PC-9 (cell line): ENCODE results near the gene PTPRR. TPM values are rescaled to one million over a fixed set of nuclear protein-coding genes. Genes with fewer than 3 reads are reported as not detected.

Experiments used
- BruUV-seq: library from RNA; stranded (reverse); fragments of 400-500 nt; replicated peaks from 2 replicates; lab custom pipeline; 2021; lab: Mats Ljungman, UMichigan
- CTCF ChIA-PET: fragments of 300-600 bp; sonication (Branson Sonifier 250); formaldehyde crosslinking; loops from one replicate; lab custom pipeline; 2022; ENCODE audit warnings: antibody characterized with exemption; lab: Charles Lee
- POLR2A ChIA-PET: fragments of 300-600 bp; sonication (Branson Sonifier 250); formaldehyde crosslinking; loops from one replicate; lab custom pipeline; 2022; ENCODE audit warnings: antibody characterized with exemption; ENCODE audit not compliant: unreplicated experiment; lab: Charles Lee
- DNase-seq, 2 experiments: peaks; one replicate each; pipeline versions ENCODE4 v3.0.0 to v3.0.0-alpha.2; 2015 to 2022; ENCODE audit warnings: mixed read lengths in 1 of 2
- H2AFZ ChIP-seq: fragments of 200-600 bp; sonication (generic); 2 replicates; pipeline ENCODE4 v1.8.1; 2017; ENCODE audit warnings: antibody characterized with exemption
- H3F3A ChIP-seq: fragments of 200-600 bp; sonication (generic); 2 replicates; pipeline ENCODE4 v1.8.1; 2017; ENCODE audit warnings: antibody characterized with exemption, mild to moderate bottlenecking, low read depth; ENCODE audit not compliant: insufficient read depth
- H3K27ac ChIP-seq: fragments of 200-600 bp; sonication (generic); 2 replicates; pipeline ENCODE4 v1.6.1; 2016; ENCODE audit warnings: mixed run types
- H3K27me3 ChIP-seq: fragments of 200-600 bp; sonication (generic); 2 replicates; pipeline ENCODE4 v1.6.1; 2016; ENCODE audit warnings: low read depth, mixed run types; ENCODE audit not compliant: insufficient read depth
- H3K36me3 ChIP-seq: fragments of 200-600 bp; sonication (generic); 2 replicates; pipeline ENCODE4 v1.6.1; 2016; ENCODE audit warnings: low read depth, mixed run types
- H3K4me1 ChIP-seq: fragments of 200-600 bp; sonication (generic); replicated peaks from 2 replicates; pipeline ENCODE4 v1.6.1; 2016; ENCODE audit warnings: mixed run types; ENCODE audit not compliant: insufficient read depth
- H3K4me2 ChIP-seq: fragments of 200-600 bp; sonication (generic); 2 replicates; pipeline ENCODE4 v1.6.1; 2017; ENCODE audit warnings: mixed run types
- H3K4me3 ChIP-seq: fragments of 200-600 bp; sonication (generic); 2 replicates; pipeline ENCODE4 v1.6.1; 2016; ENCODE audit warnings: mixed run types
- H3K79me2 ChIP-seq: fragments of 200-600 bp; sonication (generic); 2 replicates; pipeline ENCODE4 v1.6.1; 2017; ENCODE audit warnings: low read depth, mixed run types
- H3K9me2 ChIP-seq: fragments of 200-600 bp; sonication (generic); 2 replicates; pipeline ENCODE4 v1.8.1; 2017; ENCODE audit warnings: mild to moderate bottlenecking; ENCODE audit not compliant: insufficient read depth
- H3K9me3 ChIP-seq: fragments of 200-600 bp; sonication (generic); 2 replicates; pipeline ENCODE4 v1.8.1; 2016; ENCODE audit warnings: low read depth; ENCODE audit not compliant: insufficient read depth
- H4K20me1 ChIP-seq: fragments of 200-600 bp; sonication (generic); 2 replicates; pipeline ENCODE4 v1.8.1; 2017; ENCODE audit not compliant: insufficient read depth
- EZH2 ChIP-seq: fragments of 200-600 bp; sonication (generic); IDR thresholded peaks from 2 replicates; pipeline ENCODE4 v1.8.0; 2017; ENCODE audit warnings: antibody characterized with exemption, low read depth
- intact Hi-C: fragments of 100-400 bp; cut with micrococcal nuclease; formaldehyde crosslinking; loops from one replicate; pipeline ENCODE4 v1.10.0; 2022; ENCODE audit not compliant: unreplicated experiment
- total RNA-seq: library from RNA; stranded (reverse); gene quantifications from 2 replicates; pipeline ENCODE4 v1.2.3, GENCODE V29; 2021
- TF ChIP-seq, protein P1 (sequence below): fragments of 200-600 bp; sonication (generic); conservative IDR thresholded peaks from 2 replicates; pipeline ENCODE4 v1.6.1; 2017; ENCODE audit warnings: mixed run types, antibody characterized with exemption, mild to moderate bottlenecking, moderate library complexity

PTPRR gene
- total RNA-seq, 1 experiment from 2014 or later = 12.2 TPM

DNA sequence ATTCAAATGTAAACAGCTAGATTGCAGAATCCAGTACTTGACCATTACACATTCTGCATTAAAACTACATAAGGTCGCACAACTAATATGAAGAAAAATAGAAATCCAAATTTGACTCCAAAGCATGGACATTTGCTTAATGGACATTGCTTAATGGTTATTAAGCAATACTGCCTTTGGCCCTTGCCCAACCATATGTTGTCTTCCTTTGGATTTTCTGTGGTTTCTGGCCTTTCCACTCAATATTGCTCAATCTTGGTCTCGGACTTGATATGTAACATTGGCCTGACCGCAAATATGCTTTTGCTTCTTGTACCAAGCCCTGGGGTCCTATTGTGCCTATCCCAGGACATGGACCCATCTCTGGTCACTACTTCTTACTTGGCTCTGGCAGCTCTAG is 67.2 kb downstream of the PTPRR start:
- H3K9me3 ChIP-seq = no peaks in the 10 kb centered on the region
- POLR2A ChIA-PET = no interaction called here
- no peaks in the 10 kb centered on the region; the same call in 1 of the 2 replicates for H3K27me3 ChIP-seq
- no TSS peak for BruUV-seq
- H3K4me1 ChIP-seq = no peaks in the 10 kb centered on the region
- no peak overlapping the region for H2AFZ ChIP-seq
- H3K79me2 ChIP-seq = no peaks in the 10 kb centered on the region
- no peaks in the 10 kb centered on the region for H4K20me1 ChIP-seq
- intact Hi-C loops = no loop called here
- no peak for DNase-seq
- no peak overlapping the region for H3K4me2 ChIP-seq
- no peak overlapping the region for H3K27ac ChIP-seq
- TF ChIP-seq EZH2 = no peak
- TF ChIP-seq, protein P1, sequence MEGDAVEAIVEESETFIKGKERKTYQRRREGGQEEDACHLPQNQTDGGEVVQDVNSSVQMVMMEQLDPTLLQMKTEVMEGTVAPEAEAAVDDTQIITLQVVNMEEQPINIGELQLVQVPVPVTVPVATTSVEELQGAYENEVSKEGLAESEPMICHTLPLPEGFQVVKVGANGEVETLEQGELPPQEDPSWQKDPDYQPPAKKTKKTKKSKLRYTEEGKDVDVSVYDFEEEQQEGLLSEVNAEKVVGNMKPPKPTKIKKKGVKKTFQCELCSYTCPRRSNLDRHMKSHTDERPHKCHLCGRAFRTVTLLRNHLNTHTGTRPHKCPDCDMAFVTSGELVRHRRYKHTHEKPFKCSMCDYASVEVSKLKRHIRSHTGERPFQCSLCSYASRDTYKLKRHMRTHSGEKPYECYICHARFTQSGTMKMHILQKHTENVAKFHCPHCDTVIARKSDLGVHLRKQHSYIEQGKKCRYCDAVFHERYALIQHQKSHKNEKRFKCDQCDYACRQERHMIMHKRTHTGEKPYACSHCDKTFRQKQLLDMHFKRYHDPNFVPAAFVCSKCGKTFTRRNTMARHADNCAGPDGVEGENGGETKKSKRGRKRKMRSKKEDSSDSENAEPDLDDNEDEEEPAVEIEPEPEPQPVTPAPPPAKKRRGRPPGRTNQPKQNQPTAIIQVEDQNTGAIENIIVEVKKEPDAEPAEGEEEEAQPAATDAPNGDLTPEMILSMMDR = no peak
- H3K36me3 ChIP-seq = no peaks in the 10 kb centered on the region
- H3F3A ChIP-seq = no peaks in the 10 kb centered on the region
- H3K4me3 ChIP-seq = no peak overlapping the region
- no peaks in the 10 kb centered on the region for H3K9me2 ChIP-seq
- CTCF ChIA-PET = no interaction called here

DNA sequence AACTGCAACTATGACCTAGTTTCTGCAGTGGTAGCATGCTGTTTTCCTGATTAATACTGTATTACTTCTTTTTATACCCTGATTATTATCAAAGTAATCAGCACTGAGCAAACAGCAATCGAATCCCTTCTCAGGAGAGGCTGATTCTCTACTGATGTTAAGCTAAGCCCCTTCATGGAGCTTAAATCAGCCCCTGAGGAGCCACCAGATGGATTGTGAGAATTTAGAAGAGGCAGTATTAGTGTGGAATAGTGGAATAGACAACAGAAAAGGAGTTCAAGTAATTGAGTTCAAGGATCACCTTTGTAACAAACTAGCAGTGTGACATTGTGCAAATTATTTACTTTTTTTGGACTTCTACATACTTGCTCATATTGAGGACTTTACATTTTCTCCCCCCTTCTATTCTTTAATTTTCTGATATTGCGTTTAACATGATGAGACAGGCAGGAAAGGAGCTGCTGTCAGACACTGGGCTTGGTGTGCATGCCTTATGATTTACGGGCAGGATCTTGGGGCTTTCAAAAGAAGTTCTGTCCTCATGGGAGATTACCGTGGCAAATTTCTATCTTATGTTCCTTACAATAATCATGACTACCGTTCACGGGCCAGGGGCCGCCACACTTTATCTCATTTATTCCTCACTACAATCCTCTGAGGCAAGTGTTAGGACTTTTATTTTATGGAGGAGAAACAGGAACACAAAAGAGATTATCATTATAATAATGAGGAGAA is 68.0 kb downstream of the PTPRR start:
- no peaks in the 10 kb centered on the region for H3F3A ChIP-seq
- no peaks in the 10 kb centered on the region for H3K9me3 ChIP-seq
- no peaks in the 10 kb centered on the region for H3K9me2 ChIP-seq
- intact Hi-C loops = no loop called here
- H3K4me1 ChIP-seq = no peaks in the 10 kb centered on the region
- CTCF ChIA-PET = interaction anchor here (0.5 to 0.7 kb wide), 2 partner anchors 119 to 125 kb away, joined by 3 read pairs; no protein-coding TSS in a partner anchor
- H2AFZ ChIP-seq = no peak overlapping the region
- no peak overlapping the region for H3K27ac ChIP-seq
- POLR2A ChIA-PET = no interaction called here
- no peak for TF ChIP-seq EZH2
- TF ChIP-seq, protein P1 = no peak
- no peaks in the 10 kb centered on the region for H3K36me3 ChIP-seq
- no peaks in the 10 kb centered on the region for H3K79me2 ChIP-seq
- DNase-seq = no peak
- BruUV-seq = no TSS peak
- no peaks in the 10 kb centered on the region for H4K20me1 ChIP-seq
- H3K4me2 ChIP-seq = no peak overlapping the region
- H3K4me3 ChIP-seq = no peak overlapping the region
- no peaks in the 10 kb centered on the region; the same call in 1 of the 2 replicates for H3K27me3 ChIP-seq

DNA sequence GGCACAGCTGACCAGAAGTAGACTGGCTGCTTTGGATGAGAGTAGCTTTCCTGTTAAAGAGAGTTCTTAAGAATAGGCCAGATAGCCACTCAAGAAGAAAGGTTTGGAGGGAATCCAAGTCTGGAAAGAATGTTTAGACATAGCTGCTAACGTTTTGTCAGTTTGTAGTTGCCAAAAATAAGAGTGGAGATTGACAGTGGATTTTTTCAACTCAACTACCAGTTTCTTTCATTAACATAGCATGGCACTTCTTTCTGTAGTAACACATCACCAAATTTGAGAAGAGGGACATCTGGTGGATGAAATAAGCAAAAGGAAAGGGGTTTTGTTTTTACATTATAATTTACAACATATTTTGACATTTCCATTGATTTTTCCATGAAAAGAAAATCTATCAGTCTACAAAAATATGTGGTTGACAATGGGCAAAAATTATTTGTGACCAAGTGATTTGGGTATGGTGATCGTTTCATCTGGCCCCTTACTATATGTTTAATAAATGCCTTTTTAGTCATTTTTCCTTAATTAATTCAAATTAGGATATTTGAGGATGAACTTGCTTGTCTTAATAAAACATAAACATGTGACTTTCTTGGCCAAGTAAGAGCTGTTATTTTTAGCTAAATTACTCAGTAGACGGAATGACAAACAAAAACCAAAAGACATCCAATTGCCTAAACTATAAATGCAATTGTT is 71.1 kb downstream of the PTPRR start:
- H3K79me2 ChIP-seq = no peaks in the 10 kb centered on the region
- H4K20me1 ChIP-seq = no peaks in the 10 kb centered on the region
- no peak overlapping the region for H3K4me2 ChIP-seq
- no peaks in the 10 kb centered on the region for H3K36me3 ChIP-seq
- no peak overlapping the region for H3K4me3 ChIP-seq
- H3K9me3 ChIP-seq = no peaks in the 10 kb centered on the region
- H3K9me2 ChIP-seq = no peaks in the 10 kb centered on the region
- H3K4me1 ChIP-seq = no peaks in the 10 kb centered on the region
- H3F3A ChIP-seq = no peaks in the 10 kb centered on the region
- no peak overlapping the region for H2AFZ ChIP-seq
- DNase-seq = peak in 1 of 2 experiments; percentile 37
- no peaks in the 10 kb centered on the region for H3K27me3 ChIP-seq
- BruUV-seq = no TSS peak
- no peak overlapping the region for H3K27ac ChIP-seq
- TF ChIP-seq, protein P1 = peak; percentile 63
- no peak for TF ChIP-seq EZH2
- CTCF ChIA-PET = interaction anchor here (1.8 kb wide), 1 partner anchor 116 kb away, joined by 23 read pairs; no protein-coding TSS in a partner anchor
- intact Hi-C loops = loop anchor here (1.0 to 5.0 kb wide), 4 partner anchors 116 to 972 kb away; no protein-coding TSS in a partner anchor
- POLR2A ChIA-PET = no interaction called here
